ENCODE measurements around the gene AKR7A2.

The AKR7A2 gene

DNA sequence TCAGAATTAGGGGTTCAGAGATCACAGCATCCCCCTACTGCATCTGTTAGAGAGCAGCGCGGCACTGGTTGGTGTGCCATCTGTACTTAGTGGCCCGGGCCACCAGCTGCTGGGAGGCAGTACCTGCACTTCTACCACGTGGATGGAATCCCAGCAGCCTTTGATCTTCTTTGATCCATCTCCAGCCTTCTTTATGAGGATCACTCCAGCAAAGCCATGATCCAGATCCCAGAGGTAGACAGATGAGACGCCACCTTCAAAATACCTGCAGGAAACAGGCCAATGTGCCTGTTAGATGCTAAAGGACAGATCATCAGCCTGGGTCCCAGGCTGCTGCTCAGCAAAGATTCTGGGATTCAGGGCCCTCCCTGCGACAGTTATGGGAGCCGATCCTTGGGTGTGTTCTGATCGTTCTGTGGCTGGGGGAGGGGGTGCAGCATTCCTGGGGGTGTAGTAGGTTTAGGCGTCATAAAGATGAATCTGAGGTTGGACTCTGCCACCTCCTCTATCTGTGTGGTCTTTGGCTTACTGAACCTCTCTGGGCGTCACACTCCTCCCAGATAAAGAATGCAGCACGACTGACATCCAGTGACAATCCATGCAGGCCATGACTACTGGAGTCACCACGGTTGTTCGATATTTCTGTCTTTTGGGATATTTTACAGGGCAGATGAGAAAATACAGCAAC, 45.5 kb upstream of the AKR7A2 start:
- TF ChIP-seq, protein P1, sequence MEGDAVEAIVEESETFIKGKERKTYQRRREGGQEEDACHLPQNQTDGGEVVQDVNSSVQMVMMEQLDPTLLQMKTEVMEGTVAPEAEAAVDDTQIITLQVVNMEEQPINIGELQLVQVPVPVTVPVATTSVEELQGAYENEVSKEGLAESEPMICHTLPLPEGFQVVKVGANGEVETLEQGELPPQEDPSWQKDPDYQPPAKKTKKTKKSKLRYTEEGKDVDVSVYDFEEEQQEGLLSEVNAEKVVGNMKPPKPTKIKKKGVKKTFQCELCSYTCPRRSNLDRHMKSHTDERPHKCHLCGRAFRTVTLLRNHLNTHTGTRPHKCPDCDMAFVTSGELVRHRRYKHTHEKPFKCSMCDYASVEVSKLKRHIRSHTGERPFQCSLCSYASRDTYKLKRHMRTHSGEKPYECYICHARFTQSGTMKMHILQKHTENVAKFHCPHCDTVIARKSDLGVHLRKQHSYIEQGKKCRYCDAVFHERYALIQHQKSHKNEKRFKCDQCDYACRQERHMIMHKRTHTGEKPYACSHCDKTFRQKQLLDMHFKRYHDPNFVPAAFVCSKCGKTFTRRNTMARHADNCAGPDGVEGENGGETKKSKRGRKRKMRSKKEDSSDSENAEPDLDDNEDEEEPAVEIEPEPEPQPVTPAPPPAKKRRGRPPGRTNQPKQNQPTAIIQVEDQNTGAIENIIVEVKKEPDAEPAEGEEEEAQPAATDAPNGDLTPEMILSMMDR (IDR thresholded peaks at IDR 0.05; ENCODE audit: low read depth, low read length, missing control alignments): no peak
- DNase-seq (ENCODE audit: low read depth): no peak

DNA sequence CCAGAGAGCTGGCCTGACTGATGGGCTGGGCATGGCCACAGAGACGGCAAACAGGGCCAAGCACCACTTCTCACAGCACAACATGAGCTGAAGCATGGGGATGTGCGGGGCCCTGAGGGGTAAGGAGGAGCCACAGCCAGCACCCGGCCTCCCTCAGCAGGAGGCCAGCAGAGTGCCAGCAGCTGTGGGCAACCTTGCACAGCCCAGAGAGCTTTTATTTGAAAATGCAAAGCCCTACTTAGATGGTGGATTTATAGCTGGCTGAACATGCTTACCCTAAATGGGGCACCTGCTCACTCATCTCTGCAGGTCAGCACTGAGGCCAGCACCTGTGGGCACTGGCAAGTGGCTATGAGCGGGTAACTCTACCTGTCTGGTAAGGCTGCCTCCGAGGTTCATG, 44.3 kb upstream of the AKR7A2 start:
- H3K4me3 ChIP-seq (ENCODE audit: low read depth, low read length): no peak overlapping the region
- in situ Hi-C loops (cut with HindIII; ENCODE audit: low sequenced_read_pairs): no loop called here
- DNase-seq (ENCODE audit: low read depth): no peak
- TF ChIP-seq, protein P1 (IDR thresholded peaks at IDR 0.05; ENCODE audit: low read depth, low read length, missing control alignments): no peak

More for the DNA sequence above, 45.5 kb upstream of the AKR7A2 start:
- in situ Hi-C loops (cut with HindIII; ENCODE audit: low sequenced_read_pairs): no loop called here
- H3K4me3 ChIP-seq (ENCODE audit: low read depth, low read length): no peak overlapping the region

DNA sequence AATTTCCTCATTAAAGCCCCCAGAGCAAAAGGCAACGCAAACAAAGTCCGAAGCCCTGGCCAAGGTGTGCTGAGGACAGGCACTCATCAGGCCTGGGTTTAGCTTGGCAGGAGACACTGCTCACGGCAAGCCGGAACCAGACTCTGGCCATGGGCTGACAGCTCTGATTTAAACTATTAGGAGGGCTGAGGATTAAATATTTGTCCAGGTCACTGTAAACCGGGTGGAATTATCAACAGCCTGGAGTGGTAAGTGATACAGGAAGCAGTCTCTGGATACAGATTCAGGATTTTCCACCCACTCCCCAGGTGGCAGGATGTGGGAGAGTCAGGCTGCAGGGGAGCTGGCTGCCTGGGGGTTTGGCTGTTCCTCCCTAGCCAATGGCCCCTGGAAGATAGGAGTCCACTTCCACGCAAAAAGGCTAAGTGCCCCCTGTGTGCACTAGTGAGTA, 42.6 kb upstream of the AKR7A2 start:
- TF ChIP-seq, protein P1 (IDR thresholded peaks at IDR 0.05; ENCODE audit: low read depth, low read length, missing control alignments): no peak
- in situ Hi-C loops (cut with HindIII; ENCODE audit: low sequenced_read_pairs): no loop called here

DNA sequence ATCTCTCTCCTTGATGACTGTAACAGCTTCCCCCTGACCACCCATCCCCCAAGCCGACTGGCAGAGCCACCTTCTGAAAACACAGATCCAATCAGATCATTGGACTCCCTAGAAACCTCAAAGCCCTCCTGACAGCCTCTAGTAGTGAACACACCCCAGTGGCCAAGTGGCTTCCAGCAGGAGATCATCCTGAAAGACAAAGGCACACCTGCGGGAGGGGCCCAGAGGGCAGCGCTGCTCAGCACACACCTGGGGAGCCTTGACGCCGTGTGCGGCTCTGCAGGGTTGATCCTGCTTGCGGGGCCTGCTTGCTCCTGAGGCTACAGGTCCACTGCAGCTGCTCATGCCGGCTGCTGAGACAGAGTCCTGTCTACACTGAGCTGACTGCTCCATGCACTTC, 41.7 kb upstream of the AKR7A2 start:
- DNase-seq (ENCODE audit: low read depth): no peak
- TF ChIP-seq, protein P1 (IDR thresholded peaks at IDR 0.05; ENCODE audit: low read depth, low read length, missing control alignments): no peak
- H3K4me3 ChIP-seq (ENCODE audit: low read depth, low read length): no peak overlapping the region
- in situ Hi-C loops (cut with HindIII; ENCODE audit: low sequenced_read_pairs): no loop called here

More for the DNA sequence above, 42.6 kb upstream of the AKR7A2 start:
- H3K4me3 ChIP-seq (ENCODE audit: low read depth, low read length): no peak overlapping the region
- no peak for DNase-seq (ENCODE audit: low read depth)

DNA sequence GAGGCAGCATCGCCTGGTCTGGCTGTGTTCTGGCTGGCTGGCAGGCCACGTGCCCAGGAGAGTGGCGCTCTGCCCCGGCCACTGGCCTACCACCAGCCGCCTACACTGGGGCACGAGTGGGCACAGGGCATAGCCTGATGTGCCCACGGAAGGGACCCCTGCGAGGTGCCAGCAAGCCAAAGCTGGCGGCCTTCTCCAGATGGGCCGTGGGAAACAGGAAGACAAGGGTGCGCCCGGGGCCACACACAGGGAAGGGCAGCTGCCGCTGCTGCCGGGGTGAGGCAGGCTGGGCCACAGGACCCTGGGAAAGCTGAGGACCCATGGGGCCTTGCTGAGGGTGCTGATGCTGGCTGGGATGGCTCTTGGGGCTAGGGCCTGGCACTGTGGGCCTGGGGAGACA, 40.9 kb upstream of the AKR7A2 start:
- TF ChIP-seq, protein P1 (IDR thresholded peaks at IDR 0.05; ENCODE audit: low read depth, low read length, missing control alignments): no peak
- no peak overlapping the region for H3K4me3 ChIP-seq (ENCODE audit: low read depth, low read length)
- DNase-seq (ENCODE audit: low read depth): no peak
- in situ Hi-C loops (cut with HindIII; ENCODE audit: low sequenced_read_pairs): no loop called here

DNA sequence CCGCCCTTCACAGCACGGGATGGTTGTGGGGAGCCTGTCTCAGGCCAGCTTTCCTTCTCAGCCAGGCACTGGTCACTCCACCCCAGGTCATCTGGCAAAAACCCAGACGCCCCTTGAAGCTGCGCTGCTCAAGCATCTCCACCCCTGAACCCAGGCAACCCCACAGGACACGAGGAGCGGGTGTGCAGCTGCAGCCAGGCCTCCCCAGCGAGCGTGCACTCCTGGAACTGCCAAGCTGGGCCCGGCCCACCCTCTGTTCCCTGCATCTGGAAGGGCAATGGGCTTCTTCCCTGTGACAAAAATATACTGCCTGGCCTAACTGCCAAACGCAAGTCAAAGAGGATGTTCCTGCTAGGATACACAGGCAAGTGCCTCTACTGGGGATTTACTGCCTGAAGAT, 39.9 kb upstream of the AKR7A2 start:
- no peak overlapping the region for H3K4me3 ChIP-seq (ENCODE audit: low read depth, low read length)
- TF ChIP-seq, protein P1 (IDR thresholded peaks at IDR 0.05; ENCODE audit: low read depth, low read length, missing control alignments): no peak
- in situ Hi-C loops (cut with HindIII; ENCODE audit: low sequenced_read_pairs): no loop called here
- no peak for DNase-seq (ENCODE audit: low read depth)
